HG02798 (cell line): Measurements from ENCODE around the gene TPCN2.
"Not testable (repeated sequence)": the region's sequence is repeated elsewhere in the genome, so short reads cannot be mapped to it uniquely, and the experiment has no call there.

Experiments used
- ATAC-seq: cut with Tn5 transposase; IDR thresholded peaks from one replicate; pipeline ENCODE4 v1.9.1; 2021; ENCODE audit warnings: mild to moderate bottlenecking; ENCODE audit not compliant: unreplicated experiment, poor library complexity

The TPCN2 gene

DNA sequence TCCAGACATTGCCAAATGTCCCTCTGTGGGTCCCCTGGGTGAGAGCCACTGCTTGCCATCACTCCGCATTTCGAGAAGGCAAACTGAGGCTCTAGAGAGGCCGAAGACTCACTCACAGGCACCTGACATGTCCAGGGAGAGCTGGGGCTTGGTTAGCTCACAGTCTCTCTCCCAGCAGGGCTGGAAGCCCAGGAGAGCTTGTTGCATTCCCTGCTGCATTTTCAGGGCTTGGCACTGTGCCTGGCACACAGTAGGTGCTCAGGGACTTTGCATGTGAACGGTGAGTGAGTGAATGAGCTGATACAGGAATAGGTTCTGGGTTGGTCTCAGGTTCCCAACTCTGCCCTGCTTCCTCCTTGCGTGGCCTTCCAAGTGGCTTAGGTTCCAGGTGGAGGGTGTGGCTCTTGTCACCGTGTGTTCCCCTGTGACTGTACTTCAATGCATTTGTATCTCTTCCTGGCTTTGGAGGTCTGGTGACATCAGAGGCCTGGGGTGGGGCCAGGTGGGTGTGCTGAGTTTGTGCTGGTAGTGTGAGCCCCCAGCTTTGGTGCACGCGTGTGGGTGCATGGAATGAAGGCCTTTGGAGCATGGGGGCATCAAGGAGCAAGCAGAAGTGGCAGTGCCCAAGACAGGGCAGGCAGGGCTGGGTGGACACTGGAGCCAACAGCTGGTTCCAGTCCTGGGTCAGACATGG lies 88.6 kb downstream of the TPCN2 start:
- ATAC-seq: no peak

DNA sequence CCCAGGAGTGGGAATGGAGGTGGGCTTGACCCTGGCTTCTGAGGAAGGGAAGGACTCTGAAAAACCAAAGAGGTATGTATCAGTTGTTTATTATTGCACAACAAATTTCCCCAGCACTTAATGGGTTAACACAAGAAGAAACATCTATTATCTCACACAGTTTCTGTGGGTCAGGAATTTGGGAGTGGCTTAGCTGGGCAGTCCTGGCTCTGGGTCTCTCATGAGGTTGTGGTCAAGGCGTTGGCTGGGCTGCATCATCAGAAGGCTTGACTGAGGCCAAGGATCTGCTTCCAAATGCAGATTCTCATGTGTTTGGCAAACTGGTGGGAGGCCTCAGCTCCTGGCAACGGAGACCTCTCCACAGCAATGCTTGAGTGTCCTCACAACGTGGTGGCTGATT lies 89.5 kb downstream of the TPCN2 start:
- no peak for ATAC-seq

DNA sequence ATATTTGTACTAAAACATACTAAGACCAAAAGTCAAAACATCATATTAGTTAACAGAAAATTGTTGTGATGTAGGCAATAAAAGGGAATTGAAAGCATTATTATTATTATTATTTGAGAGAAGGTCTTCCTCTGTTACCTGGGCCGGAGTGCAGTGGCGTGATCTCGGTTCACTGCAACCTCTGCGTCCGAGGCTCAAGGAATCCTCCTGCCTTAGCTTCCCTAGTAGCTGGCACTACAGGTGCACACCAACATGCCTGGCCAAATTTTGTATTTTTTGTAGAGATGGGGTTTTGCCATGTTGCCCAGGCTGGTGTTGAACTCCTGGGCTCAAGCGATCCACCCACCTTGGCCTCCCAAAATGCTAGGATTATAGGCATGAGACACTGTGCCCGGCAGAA lies 91.4 kb downstream of the TPCN2 start:
- not testable (repeated sequence) for ATAC-seq

DNA sequence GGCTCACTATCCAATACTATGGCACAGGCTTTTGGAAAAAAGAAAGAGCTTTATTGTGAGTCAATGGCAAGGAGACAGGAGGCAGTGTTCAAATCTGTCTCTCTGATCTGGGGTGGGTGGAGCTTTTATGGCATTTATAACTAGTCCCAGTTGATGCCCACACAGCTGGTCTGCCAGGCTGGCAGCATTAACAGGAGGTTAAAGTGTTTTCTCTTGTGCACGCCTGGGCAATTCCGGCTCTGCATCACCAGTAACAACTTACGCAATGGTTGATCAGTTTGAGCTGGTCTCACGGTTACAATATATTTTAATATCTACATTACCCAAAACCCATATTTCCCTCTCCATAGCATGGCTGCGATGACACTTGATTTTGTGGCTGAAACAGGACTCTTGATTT lies 91.9 kb downstream of the TPCN2 start:
- ATAC-seq: no peak

DNA sequence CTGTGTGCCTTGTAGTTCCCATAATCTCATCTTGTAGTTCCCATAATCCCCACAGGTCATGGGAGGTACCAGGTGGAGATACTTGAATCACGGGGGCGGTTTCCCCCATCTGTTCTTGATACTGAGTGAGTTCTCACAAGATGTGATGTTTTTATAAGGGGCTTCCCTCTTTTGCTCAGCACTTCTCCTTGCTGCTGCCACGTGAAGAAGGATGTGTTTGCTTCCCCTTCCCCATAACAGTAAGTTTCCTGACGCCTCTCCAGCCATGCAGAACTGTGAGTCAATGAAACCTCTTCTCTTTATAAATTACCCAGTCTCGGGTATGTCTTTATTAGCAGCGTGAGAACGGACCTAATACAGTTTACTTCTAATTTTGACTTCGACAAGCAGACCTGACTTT lies 93.0 kb downstream of the TPCN2 start:
- ATAC-seq: no peak

DNA sequence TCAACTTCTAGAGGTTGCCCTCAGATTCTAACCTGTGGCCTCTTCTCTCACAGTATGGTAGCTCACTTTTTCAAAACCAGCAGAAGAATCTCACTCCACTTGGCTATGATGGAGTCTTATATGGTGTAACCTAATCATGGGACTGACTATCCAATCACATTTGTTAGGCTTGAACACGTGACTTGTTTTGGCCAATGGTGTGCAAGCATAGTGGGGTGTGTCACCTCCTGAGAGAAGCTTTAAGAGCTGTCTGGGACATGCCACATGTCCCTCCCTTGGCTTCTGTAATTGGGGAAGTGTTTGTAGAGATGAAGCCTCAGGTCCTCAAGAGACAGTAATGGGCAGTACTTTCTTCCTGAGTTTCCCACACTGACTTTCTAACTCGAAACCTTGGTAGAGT lies 94.2 kb downstream of the TPCN2 start:
- no peak for ATAC-seq

DNA sequence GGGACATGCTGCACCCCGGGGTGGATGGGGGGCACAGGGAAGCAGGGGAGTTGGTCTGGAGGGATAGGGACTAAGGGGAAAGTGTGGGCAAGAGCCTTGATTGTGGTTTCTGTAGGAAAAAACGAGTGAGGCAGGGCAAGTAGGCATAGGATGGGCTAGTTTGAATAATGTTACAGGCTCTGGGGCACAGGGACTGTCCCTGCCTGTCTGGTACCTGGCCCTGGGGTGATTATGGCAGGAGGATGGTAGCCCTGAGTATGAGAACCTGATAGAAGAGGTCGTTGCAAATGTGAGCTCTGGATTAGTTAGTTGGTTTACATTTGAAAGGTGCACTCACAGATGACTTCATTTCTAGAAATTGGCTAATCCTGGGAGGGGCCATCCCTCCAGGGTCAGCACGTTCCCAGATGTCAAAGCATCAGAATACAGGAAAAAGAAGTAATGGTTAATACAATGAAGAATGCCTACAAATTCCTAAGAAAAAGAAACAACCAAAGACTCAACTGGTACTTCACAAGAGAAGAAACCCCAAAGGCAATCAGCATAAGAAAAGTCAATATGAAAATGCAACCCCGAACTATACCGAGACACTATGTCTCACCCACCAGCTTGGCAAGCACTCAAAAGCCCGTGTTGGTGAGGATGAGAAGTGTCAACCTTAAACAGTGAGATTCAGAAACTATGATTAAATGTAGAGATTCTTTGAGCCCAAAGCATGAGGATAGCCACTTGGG lies 95.8 kb downstream of the TPCN2 start:
- ATAC-seq: no peak

DNA sequence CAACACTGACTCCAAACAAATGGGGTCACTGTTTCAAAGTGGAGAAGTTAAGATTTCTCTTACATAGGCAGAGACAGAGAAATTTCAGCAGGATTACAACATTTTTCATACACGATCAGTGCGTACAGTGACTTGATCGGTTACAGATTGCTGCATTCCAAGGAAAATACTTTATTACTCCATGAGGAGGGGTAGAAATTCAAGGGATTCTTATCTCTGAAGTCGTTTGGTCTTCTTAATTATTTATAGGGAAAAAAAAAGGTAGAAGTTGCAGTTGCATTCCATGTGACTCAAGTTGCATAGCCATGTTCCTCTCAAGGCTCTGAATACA lies 96.3 kb downstream of the TPCN2 start:
- no peak for ATAC-seq

DNA sequence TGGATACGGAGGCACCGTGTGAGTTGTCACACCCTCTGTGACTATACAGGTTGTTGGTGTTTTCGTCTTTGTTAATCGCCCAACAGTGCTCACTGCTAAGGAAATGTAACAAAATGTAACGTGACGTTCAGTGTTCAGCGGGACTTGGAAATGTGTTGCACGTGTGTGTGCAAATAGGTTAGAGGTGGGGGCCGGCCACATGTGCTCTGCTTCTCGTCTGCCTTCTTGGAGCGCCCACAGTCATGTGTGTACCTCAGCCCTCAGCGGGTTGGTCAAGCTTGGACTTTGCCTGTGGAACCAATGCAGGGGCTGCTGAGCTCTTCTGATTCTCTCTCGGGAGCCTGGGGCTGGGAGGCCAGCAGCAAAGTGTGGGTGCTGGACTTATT lies 99.6 kb downstream of the TPCN2 start:
- ATAC-seq: no peak

DNA sequence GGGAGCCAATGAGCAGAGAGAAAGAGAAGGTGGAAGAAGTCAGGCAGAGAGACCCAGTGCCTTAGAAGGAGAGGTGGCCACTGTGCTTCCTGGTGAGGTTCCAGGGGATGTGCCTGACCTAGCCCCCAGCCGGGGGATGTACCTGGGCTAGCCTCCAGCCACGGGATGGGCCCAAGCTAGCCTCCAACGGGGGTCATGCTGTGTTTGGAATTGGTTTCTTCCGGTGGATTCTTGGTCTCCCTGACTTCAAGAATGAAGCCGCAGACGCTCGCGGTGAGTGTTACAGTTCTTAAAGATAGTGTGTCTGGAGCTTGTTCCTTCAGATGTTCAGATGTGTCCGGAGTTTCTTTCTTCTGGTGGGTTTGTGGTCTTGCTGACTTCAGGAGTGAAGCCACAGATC lies 100.1 kb downstream of the TPCN2 start:
- ATAC-seq: no peak

DNA sequence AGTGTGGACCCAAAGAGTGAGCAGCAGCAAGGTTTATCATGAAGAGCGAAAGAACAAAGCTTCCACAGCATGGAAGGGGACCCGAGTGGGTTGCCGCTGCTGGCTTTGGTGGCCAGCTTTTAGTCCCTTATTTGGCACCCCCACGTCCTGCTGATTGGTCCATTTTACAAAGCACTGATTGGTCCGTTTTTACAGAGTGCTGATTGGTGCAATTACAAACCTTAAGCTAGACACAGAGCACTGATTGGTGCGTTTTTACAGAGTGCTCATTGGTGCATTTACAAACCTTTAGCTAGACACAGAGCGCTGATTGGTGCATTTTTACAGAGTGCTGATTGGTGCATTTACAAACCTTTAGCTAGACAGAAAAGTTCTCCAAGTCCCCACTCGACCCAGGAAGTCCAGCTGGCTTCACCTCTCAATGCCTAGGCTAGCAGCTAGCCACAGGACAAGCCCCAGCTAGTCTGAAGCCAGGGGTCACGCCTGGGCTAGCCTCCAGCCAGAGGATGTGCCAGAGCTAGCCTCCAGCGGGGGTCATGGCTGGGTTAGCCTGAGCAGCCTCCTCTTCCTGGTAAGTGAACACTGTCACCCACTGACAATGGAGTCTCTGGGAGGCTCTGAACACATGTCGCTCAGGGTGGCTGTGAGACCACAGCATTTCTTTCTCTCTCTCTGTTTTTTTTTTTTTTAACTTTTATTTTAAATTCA lies 100.8 kb downstream of the TPCN2 start:
- ATAC-seq: not testable (repeated sequence)

DNA sequence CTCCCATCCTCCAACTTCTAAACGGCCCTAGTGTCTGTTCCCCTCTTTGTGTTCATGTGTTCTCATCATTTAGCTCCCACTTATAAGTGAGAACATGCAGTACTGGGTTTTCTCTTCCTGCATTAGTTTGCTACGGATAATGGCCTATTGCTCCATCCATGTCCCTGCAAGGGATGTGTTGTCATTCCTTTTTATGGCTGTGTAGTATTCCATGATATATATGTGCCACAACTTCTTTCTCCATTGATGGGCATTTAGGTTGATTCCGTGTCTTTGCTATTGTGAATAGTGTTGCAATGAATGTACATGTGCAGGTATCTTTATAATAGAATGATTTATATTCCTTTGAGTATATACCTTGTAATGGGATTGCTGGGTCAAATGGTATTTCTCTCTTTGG lies 101.4 kb downstream of the TPCN2 start:
- no peak for ATAC-seq

DNA sequence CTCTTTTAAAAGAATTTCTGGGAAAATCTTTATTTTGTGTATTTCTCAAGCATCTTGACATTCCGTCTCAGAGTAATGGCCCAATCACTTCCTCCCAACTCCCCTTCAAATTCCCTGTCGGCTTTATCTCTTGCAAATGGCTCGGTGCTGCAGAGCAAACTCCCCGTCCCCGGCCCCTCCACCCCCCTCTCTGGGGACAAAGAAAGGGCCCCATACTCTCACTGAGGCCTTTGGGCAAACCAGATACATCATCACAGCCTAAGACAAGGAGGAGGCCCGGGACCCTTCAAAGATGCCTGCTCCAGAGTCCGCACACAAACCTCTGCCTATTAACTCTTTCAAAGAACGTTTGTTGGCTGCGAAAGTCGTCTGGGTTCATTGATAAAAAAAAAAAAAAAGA lies 103.1 kb downstream of the TPCN2 start:
- no peak for ATAC-seq

DNA sequence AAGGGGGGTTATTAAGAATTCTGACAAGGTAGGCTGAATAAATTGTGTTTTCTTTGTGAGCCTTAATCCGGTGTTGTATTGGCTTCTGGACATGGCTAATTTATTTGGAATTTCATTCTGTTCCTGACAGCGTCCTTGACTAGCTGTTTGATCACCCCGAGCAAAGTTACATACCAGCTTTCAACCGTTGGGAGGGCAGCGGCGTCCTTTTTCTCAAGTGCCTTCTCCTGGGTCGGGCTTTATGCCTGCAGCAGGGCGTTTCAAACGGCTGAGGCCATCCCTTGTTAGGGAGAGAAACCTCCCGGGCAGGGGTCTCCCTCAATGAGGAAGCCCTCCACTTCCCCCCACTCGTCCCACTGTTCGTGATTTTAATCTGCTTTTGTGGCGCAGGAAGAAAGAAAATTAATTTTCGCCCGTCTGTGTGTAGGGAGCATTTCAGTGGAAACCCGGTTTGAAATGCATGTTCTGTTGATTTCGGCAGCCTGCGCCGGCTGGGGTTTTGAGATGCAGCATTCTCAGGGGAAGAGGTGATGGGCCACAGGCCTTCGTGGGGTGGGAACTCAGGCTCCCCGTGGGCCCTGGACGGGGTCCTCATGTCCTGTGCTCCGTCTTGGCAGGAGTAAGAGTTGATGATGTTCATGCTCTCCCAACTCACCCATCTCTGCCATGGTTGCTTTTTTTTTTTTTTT lies 104.1 kb downstream of the TPCN2 start:
- ATAC-seq: no peak

DNA sequence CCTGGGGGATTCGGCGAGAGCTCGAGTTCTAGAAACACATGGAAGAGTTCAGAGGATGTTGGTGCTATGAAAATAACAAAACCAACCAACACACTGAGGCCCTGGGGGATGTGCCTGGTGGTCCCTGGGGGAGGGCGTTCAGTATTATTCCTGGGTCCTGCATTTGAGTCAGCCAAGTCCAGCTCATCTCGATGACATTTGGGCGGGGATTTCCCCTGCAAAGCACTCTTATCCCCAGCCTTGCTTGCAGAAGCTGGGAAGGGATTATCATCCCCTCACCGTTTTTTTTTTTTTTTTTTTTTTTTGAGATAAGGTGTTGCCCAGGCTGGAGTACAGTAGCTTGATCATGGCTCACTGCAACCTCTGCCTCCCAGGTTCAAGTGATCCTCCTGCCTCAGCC lies 104.9 kb downstream of the TPCN2 start:
- ATAC-seq: no peak

DNA sequence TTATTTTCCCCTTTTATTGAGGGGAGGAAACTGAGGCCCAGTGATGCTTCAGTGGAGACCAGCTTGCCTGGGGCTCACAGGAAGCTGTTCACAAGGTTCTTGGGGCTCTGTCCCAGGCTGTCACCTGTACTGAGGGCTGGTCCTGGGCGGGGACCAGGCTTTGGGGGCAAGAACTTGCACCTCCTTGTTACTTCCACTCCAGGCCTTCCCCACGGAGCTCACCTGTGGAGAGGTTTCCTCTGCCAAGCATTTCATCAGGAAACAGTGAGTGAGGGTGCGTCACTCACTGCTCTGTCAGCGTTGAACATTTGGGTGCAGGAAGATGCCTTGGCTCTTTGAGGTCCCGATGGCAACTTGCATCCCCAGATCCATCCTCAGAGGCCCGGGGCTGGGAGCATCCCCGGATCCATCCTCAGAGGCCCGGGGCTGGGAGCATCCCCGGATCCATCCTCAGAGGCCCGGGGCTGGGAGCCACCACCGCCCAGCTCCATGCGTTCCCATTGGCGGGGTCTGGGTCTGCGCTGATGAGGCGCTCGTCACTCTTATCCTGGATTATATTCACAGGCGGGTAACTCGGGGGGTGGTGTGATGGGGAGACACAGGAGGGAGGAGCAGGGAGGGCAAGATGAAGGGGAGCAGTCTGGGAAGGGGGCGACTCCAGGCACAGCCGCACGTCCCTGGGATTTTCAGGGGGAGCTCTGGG lies 105.6 kb downstream of the TPCN2 start:
- no peak for ATAC-seq

DNA sequence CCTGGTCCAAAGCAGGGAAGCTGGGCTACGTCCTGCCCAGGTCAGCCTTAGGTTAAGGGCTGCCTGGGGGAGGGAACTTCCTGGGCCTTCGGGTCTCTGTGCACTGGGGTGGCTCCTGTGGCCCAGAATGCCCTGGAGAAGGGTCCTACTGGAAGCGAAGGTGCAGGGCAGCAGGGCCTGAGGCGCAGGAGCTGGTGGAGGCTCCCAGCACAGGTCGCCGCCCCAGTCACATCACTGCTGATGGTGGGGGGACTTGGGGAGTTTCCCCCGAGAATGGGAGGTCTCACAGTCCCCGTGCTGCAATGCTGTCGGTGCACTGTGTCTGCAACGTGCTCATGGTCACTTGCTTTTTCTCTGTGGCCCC lies 106.2 kb downstream of the TPCN2 start:
- ATAC-seq: no peak

DNA sequence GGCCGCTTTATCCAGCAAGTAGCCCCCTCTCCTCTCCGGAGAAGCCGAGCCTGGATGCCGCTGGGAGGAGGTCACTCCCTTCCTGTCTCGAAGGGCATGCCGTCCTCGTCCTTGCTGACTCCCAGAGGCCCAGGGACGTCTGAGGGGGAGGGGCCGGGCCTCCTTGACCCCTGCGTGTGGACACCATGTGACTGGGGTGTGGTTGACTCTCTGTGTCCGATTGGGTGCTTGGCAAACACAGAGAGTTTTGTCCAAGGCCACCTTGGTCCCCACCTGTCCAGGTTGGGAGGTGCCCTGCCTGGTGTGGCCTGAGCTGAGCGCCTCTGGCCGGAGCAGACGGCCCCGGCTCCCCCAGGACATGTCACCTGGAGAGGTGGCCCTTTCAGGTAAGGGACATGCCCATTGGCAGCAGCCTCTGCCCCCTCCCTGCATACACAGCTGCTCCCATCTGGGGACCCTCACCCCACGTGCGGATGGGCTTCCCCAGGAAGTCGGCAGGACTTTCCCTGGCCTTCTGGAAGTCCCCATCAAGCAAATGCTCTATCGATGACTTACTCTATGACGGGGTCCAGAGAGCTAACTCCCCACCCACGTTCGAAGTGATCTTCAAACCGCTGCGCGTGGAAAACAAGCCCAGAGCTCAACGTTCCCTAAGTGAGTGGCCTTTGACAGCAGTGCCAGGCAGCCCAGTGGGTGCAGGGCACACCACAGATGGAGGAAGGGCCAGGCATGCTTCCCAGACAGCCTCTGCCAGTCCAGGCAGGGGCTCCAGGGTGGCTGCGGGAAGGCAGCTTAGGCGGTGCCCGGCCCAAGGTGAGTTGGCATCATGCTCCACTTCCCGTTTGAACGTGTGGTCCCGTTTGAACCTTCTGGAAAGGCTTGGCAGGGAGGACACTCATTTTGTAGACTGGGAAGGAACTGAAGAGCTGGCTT lies 106.8 kb downstream of the TPCN2 start, which contains the start of gene SMIM38:
Gene SMIM38, plus strand, starts transcription at position 634 of the 933 bp plus-strand sequence. CDS start 1,912 bp downstream, outside the sequence.
- ATAC-seq: peak; percentile 38

DNA sequence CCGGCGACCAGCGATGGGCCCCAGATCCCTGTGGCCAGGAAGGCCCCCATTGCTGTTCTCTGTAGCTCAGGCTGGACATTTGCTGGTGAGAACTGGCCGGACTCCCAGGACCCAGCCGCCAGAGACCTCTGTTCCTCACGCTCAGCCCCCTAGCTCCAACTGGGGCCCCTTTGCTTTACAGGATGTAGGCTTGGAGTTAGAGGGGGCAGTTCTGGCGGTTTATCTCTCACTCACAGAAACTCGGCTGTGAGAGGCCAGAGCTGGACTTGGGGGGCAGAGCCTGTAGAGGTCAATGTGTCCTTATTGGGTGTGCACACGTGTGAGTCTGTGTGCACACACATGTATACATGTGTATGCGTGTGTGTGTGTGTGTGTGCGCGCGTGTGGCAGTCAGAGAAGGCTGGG lies 107.5 kb downstream of the TPCN2 start:
- no peak for ATAC-seq
